IMR-90 (cell line): ENCODE data around the gene AP3M1. TPM values are rescaled to one million over a fixed set of nuclear protein-coding genes. Genes with fewer than 3 reads are reported as not detected.
A peak's percentile ranks its signal among the peaks of the same experiment; 100 is the strongest.

ENCODE experiments used
- ATAC-seq: fragments of 200-7000 bp; cut with Tn5 transposase; 2 replicates; pipeline ENCODE4 v1.9.1; 2020; ENCODE audit warnings: low read depth, mild to moderate bottlenecking, moderate library complexity
- BruUV-seq: library from RNA; stranded (reverse); fragments of 400-500 nt; replicated peaks from 2 replicates; lab custom pipeline; 2021; lab: Mats Ljungman, UMichigan
- CTCF ChIA-PET: fragments of 300-600 bp; formaldehyde crosslinking; extraction: SDS; loops from one replicate; lab custom pipeline; 2021; ENCODE audit warnings: antibody characterized with exemption; lab: Yijun Ruan, JAX
- POLR2A ChIA-PET: fragments of 300-600 bp; sonication (Branson Sonifier 250); formaldehyde crosslinking; loops from one replicate; lab custom pipeline; 2022; ENCODE audit warnings: antibody characterized with exemption; ENCODE audit not compliant: unreplicated experiment; lab: Charles Lee
- DNase-seq: peaks from one replicate; pipeline ENCODE4 v3.0.0; 2013
- H2AFZ ChIP-seq: replicated peaks from 2 replicates; pipeline ENCODE3; 2013; ENCODE audit warnings: low read length, mild to moderate bottlenecking; ENCODE audit not compliant: poor library complexity
- H2AK5ac ChIP-seq: 2 replicates; pipeline ENCODE4 v1.6.1; 2013; ENCODE audit warnings: low read depth, low read length, inconsistent platforms
- H2AK9ac ChIP-seq: replicated peaks from 2 replicates; pipeline ENCODE3; 2013; ENCODE audit warnings: mild to moderate bottlenecking, low read depth, low read length, moderate library complexity; ENCODE audit not compliant: poor library complexity
- H2BK120ac ChIP-seq: 2 replicates; pipeline ENCODE4 v1.6.1; 2013; ENCODE audit warnings: low read depth, low read length, inconsistent platforms
- H2BK15ac ChIP-seq: 3 replicates; pipeline ENCODE4 v1.6.1; 2013; ENCODE audit warnings: low read depth, low read length, inconsistent platforms
- H2BK20ac ChIP-seq: 2 replicates; pipeline ENCODE4 v1.6.1; 2013; ENCODE audit warnings: low read depth, mild to moderate bottlenecking, inconsistent platforms, low read length, moderate library complexity
- H2BK5ac ChIP-seq: 2 replicates; pipeline ENCODE4 v1.6.1; 2013; ENCODE audit warnings: mild to moderate bottlenecking, low read depth, low read length, inconsistent platforms; ENCODE audit not compliant: poor library complexity, severe bottlenecking
- H3K14ac ChIP-seq: replicated peaks from 2 replicates; pipeline ENCODE4 v1.6.1; 2013; ENCODE audit warnings: low read depth, low read length, inconsistent platforms
- H3K18ac ChIP-seq: 2 replicates; pipeline ENCODE4 v1.6.1; 2013; ENCODE audit warnings: low read depth, low read length, control low read depth
- H3K23ac ChIP-seq: 2 replicates; pipeline ENCODE4 v1.6.1; 2013; ENCODE audit warnings: low read depth, low read length, inconsistent platforms
- H3K27ac ChIP-seq: 2 replicates; pipeline ENCODE4 v1.5.1; 2013; ENCODE audit warnings: mild to moderate bottlenecking, control low read depth, low read length; ENCODE audit not compliant: insufficient read depth
- H3K27me3 ChIP-seq: 2 replicates; pipeline ENCODE4 v1.6.1; 2013; ENCODE audit warnings: low read length; ENCODE audit not compliant: control insufficient read depth, insufficient read depth
- H3K36me3 ChIP-seq: 2 replicates; pipeline ENCODE4 v1.6.1; 2013; ENCODE audit warnings: low read length, mixed read lengths; ENCODE audit not compliant: control insufficient read depth, insufficient read depth
- H3K4ac ChIP-seq: 2 replicates; pipeline ENCODE4 v1.6.1; 2013; ENCODE audit warnings: low read depth, low read length, inconsistent platforms
- H3K4me1 ChIP-seq: 2 replicates; pipeline ENCODE4 v1.6.1; 2013; ENCODE audit warnings: low read length, mixed read lengths; ENCODE audit not compliant: control insufficient read depth, insufficient read depth
- H3K4me2 ChIP-seq: 2 replicates; pipeline ENCODE4 v1.6.1; 2013; ENCODE audit warnings: low read depth, mild to moderate bottlenecking, control low read depth, low read length, moderate library complexity
- H3K4me3 ChIP-seq: 2 replicates; pipeline ENCODE4 v1.5.1; 2013; ENCODE audit warnings: low read depth, mild to moderate bottlenecking, control low read depth, low read length, moderate library complexity; ENCODE audit not compliant: insufficient read depth
- H3K56ac ChIP-seq: 2 replicates; pipeline ENCODE4 v1.6.1; 2013; ENCODE audit warnings: low read length, inconsistent platforms; ENCODE audit not compliant: insufficient read depth; ENCODE audit errors: extremely low read depth
- H3K79me1 ChIP-seq, 2 experiments: 2 replicates each; pipeline ENCODE4 v1.6.1; 2013; ENCODE audit warnings: low read length in 2 of 2, inconsistent platforms in 1 of 2, low read depth in 1 of 2
- H3K9ac ChIP-seq: 2 replicates; pipeline ENCODE4 v1.6.1; 2013; ENCODE audit warnings: low read depth, low read length, control low read depth
- H3K9me1 ChIP-seq: 2 replicates; pipeline ENCODE4 v1.6.1; 2013; ENCODE audit warnings: low read length, inconsistent platforms; ENCODE audit not compliant: insufficient read depth
- H3K9me3 ChIP-seq: 2 replicates; pipeline ENCODE4 v1.6.1; 2013; ENCODE audit warnings: low read length; ENCODE audit not compliant: control insufficient read depth, insufficient read depth
- H4K20me1 ChIP-seq: 2 replicates; pipeline ENCODE4 v1.6.1; 2013; ENCODE audit warnings: low read length, inconsistent platforms; ENCODE audit not compliant: insufficient read depth
- H4K5ac ChIP-seq: 2 replicates; pipeline ENCODE4 v1.6.1; 2013; ENCODE audit warnings: mild to moderate bottlenecking, low read depth, low read length, control low read depth
- H4K8ac ChIP-seq, 2 experiments: 2 replicates each; pipeline ENCODE4 v1.6.1; 2013; ENCODE audit warnings: low read depth in 2 of 2, low read length in 2 of 2, control low read depth in 1 of 2, inconsistent platforms in 1 of 2
- H4K91ac ChIP-seq: 2 replicates; pipeline ENCODE4 v1.6.1; 2013; ENCODE audit warnings: low read depth, low read length, inconsistent platforms; ENCODE audit not compliant: insufficient read depth
- CHD1 ChIP-seq: IDR thresholded peaks from 2 replicates; pipeline ENCODE4 v1.6.1; 2012; ENCODE audit warnings: low read depth, low read length, improper control_type of control experiment
- FOS ChIP-seq: fragments of 150-350 bp; IDR thresholded peaks from 2 replicates; pipeline ENCODE4 v1.6.1; 2016; ENCODE audit warnings: low read depth, low read length
- POLR2A ChIP-seq: IDR thresholded peaks from 2 replicates; pipeline ENCODE4 v1.6.1; 2012; ENCODE audit warnings: mild to moderate bottlenecking, low read depth, low read length
- RCOR1 ChIP-seq: IDR thresholded peaks from 2 replicates; pipeline ENCODE4 v1.6.1; 2012; ENCODE audit warnings: mild to moderate bottlenecking, low read length, improper control_type of control experiment; ENCODE audit not compliant: insufficient replicate concordance
- whole genome bisulfite sequencing, 2 experiments: methylation state at CpG; one replicate each; pipeline versions ENCODE4 v1.1.5 to v1.1.7; 2013; ENCODE audit warnings: missing lambda C conversion rate in 2 of 2; ENCODE audit not compliant: insufficient read length in 1 of 2; ENCODE audit errors: extremely low coverage in 2 of 2; 5-methylcytosine and 5-hydroxymethylcytosine counted together
- dilution Hi-C: fragments of 300-500 bp; cut with HindIII; formaldehyde crosslinking; loops from one replicate; pipeline ENCODE4 v1.14.3; 2018; ENCODE audit warnings: low sequenced_read_pairs; ENCODE audit not compliant: unreplicated experiment
- in situ Hi-C: fragments of 300-500 bp; cut with MboI; formaldehyde crosslinking; loops from 3 replicates; pipeline ENCODE4 v1.14.3; 2019; ENCODE audit warnings: low sequenced_read_pairs, inconsistent platforms, mixed read lengths
- intact Hi-C: fragments of 100-400 bp; cut with micrococcal nuclease; formaldehyde crosslinking; loops from 2 replicates; pipeline ENCODE4 v1.10.0; 2022
- polyA plus RNA-seq, 3 experiments: library from polyadenylated mRNA; depleted of rRNA; stranded (reverse); fragments of >200 nt; gene quantifications; 2 replicates each; pipeline ENCODE4 v1.2.3, GENCODE V29; 2012; ENCODE audit warnings: low replicate concordance in 1 of 3
- total RNA-seq: library from RNA; depleted of rRNA; stranded (reverse); fragments of >200 nt; gene quantifications from 2 replicates; pipeline ENCODE4 v1.2.3, GENCODE V29; 2012
- TF ChIP-seq, protein P1 (sequence below): fragments of 150-350 bp; IDR thresholded peaks from 2 replicates; pipeline ENCODE4 v1.6.1; 2016; ENCODE audit warnings: low read depth, mild to moderate bottlenecking, low read length, moderate library complexity, borderline replicate concordance

The AP3M1 gene
- total and polyA plus RNA-seq, 2 of the 4 experiments (the other 2 are of a cell fraction) = 26.6 to 46.4 TPM

- Histone ChIP-seq H2AFZ (no peak overlapping the region), H3K4ac (no peak overlapping the region), H3K4me2 (no peak overlapping the region), H2BK20ac (no peak overlapping the region), H3K79me1 (peaks cover 42 to 62% of the 10 kb centered on the region in 2 experiments), H4K91ac (no peak overlapping the region), H3K27me3 (no peaks in the 10 kb centered on the region), H4K20me1 (peaks cover 18% of the 10 kb centered on the region; the same call in 1 of the 2 replicates), H3K9ac (no peak overlapping the region), H2BK15ac (no peak overlapping the region), H4K5ac (no peak overlapping the region), H3K14ac (no peak overlapping the region), H3K27ac (no peak overlapping the region), H3K4me3 (no peak overlapping the region), H3K23ac (no peak overlapping the region), H3K4me1 (no peaks in the 10 kb centered on the region), H2BK120ac (no peak overlapping the region), H3K9me3 (no peaks in the 10 kb centered on the region), H2AK9ac (peak overlapping the region; percentile 12), H4K8ac (0 out of 4 replicates have a peak overlapping the region, but pooled peaks of 1 of the 2 experiments have one; percentile 18), H3K56ac (no peak overlapping the region), H3K18ac (no peak overlapping the region), H2BK5ac (no peak overlapping the region), H3K9me1 (0 out of 2 replicates have a peak, but pooled peaks cover 3% of the 10 kb centered on the region), H2AK5ac (no peak overlapping the region), H3K36me3 (peaks cover 76% of the 10 kb centered on the region)
- ATAC-seq (no peak), DNase-seq (no peak)
- intact Hi-C loops = no loop called here
- in situ Hi-C loops = no loop called here
- 83% methylated on average over 1 of the region's 5 CpGs; no CpG with 5 or more reads in 1 of the 2 experiments for WGBS, 2 experiments
- TF ChIP-seq, protein P1, sequence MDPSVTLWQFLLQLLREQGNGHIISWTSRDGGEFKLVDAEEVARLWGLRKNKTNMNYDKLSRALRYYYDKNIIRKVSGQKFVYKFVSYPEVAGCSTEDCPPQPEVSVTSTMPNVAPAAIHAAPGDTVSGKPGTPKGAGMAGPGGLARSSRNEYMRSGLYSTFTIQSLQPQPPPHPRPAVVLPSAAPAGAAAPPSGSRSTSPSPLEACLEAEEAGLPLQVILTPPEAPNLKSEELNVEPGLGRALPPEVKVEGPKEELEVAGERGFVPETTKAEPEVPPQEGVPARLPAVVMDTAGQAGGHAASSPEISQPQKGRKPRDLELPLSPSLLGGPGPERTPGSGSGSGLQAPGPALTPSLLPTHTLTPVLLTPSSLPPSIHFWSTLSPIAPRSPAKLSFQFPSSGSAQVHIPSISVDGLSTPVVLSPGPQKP = no peak
- TF ChIP-seq CHD1 (no peak), RCOR1 (no peak), POLR2A (no peak), FOS (no peak)
- dilution Hi-C loops = no loop called here
- ChIA-PET POLR2A (no interaction called here), CTCF (no interaction called here)
- BruUV-seq = no TSS peak
Observed at GRCh38 chr10:74104480-74104879, 46.1 kb downstream of the AP3M1 start.
